Duodenal mucosa (tissue), 2 donors: ENCODE measurements around the gene DOCK4.

Experiments
- H3K27ac ChIP-seq: one replicate; pipeline ENCODE4 v1.7.0; 2013; ENCODE audit warnings: low read depth, low read length
- H3K27me3 ChIP-seq, 2 donors: one replicate each; pipeline ENCODE4 v1.7.0; 2013; ENCODE audit warnings: low read length in 2 of 2, control low read depth in 1 of 2; ENCODE audit not compliant: insufficient read depth in 2 of 2, control insufficient read depth in 1 of 2
- H3K36me3 ChIP-seq, 2 donors: one replicate each; pipeline ENCODE4 v1.7.0; 2013; ENCODE audit warnings: low read length in 2 of 2, control low read depth in 1 of 2; ENCODE audit not compliant: insufficient read depth in 2 of 2, control insufficient read depth in 1 of 2
- H3K4me1 ChIP-seq, 2 donors: one replicate each; pipeline ENCODE4 v1.7.0; 2013; ENCODE audit warnings: low read length in 2 of 2, control low read depth in 1 of 2; ENCODE audit not compliant: insufficient read depth in 2 of 2, control insufficient read depth in 1 of 2
- H3K4me3 ChIP-seq, 2 donors: one replicate each; pipeline ENCODE4 v1.7.0; 2013; ENCODE audit warnings: low read length in 2 of 2, low read depth in 1 of 2
- H3K9ac ChIP-seq, 2 donors: one replicate each; pipeline ENCODE4 v1.7.0; 2013; ENCODE audit warnings: low read length in 2 of 2, low read depth in 1 of 2
- H3K9me3 ChIP-seq, 2 donors: one replicate each; pipeline ENCODE4 v1.7.0; 2013; ENCODE audit warnings: low read length in 2 of 2, control low read depth in 1 of 2; ENCODE audit not compliant: control insufficient read depth in 1 of 2

The DOCK4 gene

GRCh38 chr7:112182749-112183148, 23.4 kb downstream of the DOCK4 start:
- Histone ChIP-seq H3K27me3 (no peaks in the 10 kb centered on the region), H3K9me3 (no peaks in the 10 kb centered on the region), H3K4me1 (no peaks in the 10 kb centered on the region), H3K9ac (no peak overlapping the region), H3K4me3 (no peak overlapping the region), H3K36me3 (no peaks in the 10 kb centered on the region), H3K27ac (no peak overlapping the region)

DNA sequence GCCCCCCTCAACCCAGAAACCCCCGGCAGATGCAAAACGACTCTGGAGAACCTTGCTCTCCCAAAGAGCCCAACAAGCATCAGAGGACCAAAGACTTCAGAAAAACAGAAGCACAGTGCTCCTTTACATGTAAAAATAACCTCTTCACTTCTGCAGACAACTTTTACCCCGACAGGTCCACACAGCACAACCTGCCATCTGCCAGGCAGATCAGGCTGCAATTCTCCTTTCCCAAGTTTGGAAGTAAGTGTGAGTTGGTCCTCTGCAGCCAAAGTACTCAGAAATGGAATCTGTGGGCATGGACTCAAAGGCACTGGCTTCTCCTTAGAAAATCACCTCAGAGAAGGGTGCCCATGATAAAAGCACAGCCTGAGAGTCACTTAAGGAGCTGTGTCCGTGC, 26.0 kb downstream of the DOCK4 start:
- Histone ChIP-seq H3K4me3 (no peak overlapping the region), H3K4me1 (no peaks in the 10 kb centered on the region), H3K36me3 (no peaks in the 10 kb centered on the region), H3K27ac (no peak overlapping the region), H3K9ac (no peak overlapping the region), H3K9me3 (no peaks in the 10 kb centered on the region), H3K27me3 (no peaks in the 10 kb centered on the region)

DNA sequence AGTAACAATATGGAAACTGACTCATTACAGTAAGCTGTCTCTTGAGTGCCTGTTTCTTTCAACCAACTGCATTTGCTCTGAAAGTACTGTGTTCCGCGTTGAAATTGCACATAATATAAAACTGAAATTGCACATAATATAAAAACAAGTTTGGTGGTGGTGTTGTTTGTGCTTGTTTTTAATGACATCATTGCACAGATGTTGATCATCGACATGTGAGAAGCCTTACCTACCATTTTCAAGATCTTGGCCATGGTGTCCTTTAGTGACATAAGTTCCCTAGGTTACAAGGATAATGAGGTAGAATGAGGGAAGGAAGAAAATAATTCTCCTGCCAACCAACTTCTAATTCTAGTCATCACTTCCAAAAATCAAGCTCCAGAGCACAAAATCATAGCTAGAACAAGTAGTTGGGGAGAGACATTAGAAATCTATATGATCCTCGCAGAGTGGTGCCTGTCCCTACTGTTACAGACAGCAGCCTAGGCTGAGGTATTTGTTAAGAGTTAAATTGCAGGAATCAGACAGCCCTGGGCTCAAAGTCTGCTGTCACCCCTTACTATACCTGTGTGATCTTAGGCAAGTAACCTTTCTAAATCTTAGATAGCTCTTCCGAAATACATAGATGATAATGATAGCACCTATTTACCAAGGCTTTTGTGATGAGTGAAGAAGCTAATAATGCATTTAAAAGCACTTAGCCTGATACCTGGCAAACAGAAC, 29.3 kb downstream of the DOCK4 start:
- H3K4me1 ChIP-seq, result no peaks in the 10 kb centered on the region
- H3K4me3 ChIP-seq, result no peak overlapping the region
- no peak overlapping the region for H3K27ac ChIP-seq
- H3K27me3 ChIP-seq, result no peaks in the 10 kb centered on the region
- H3K9ac ChIP-seq, result no peak overlapping the region
- H3K9me3 ChIP-seq, result no peaks in the 10 kb centered on the region
- no peaks in the 10 kb centered on the region for H3K36me3 ChIP-seq

GRCh38 chr7:112176241-112176640, 30.0 kb downstream of the DOCK4 start:
- H3K4me1 ChIP-seq, result no peaks in the 10 kb centered on the region
- no peak overlapping the region for H3K9ac ChIP-seq
- no peaks in the 10 kb centered on the region for H3K36me3 ChIP-seq
- no peaks in the 10 kb centered on the region for H3K27me3 ChIP-seq
- H3K9me3 ChIP-seq, result no peaks in the 10 kb centered on the region
- no peak overlapping the region for H3K27ac ChIP-seq
- H3K4me3 ChIP-seq, result no peak overlapping the region

GRCh38 chr7:112174192-112174591, 32.0 kb downstream of the DOCK4 start:
- H3K27ac ChIP-seq, result no peak overlapping the region
- H3K27me3 ChIP-seq, result no peaks in the 10 kb centered on the region
- no peak overlapping the region for H3K4me3 ChIP-seq
- H3K9me3 ChIP-seq, result no peaks in the 10 kb centered on the region
- no peaks in the 10 kb centered on the region for H3K36me3 ChIP-seq
- H3K4me1 ChIP-seq, result no peaks in the 10 kb centered on the region
- no peak overlapping the region for H3K9ac ChIP-seq

DNA sequence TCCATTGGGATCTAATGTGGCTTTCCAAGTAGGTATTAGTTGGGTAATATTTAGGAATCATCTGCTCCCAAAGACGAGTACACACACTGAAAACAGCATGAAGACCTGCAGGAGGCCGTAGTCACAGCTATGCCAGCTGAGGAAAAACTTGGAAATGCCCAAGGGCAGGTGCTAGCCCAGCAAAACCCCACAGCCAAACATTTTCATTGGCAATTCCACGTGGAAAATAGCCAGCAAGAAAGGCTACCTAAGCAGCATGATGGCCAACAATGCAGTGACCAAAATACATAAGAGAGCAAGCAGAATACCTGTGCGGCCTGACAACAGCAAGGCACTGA, 32.7 kb downstream of the DOCK4 start:
- no peaks in the 10 kb centered on the region for H3K36me3 ChIP-seq
- H3K9me3 ChIP-seq, result no peaks in the 10 kb centered on the region
- H3K4me1 ChIP-seq, result no peaks in the 10 kb centered on the region
- H3K27me3 ChIP-seq, result no peaks in the 10 kb centered on the region
- H3K4me3 ChIP-seq, result no peak overlapping the region
- H3K27ac ChIP-seq, result no peak overlapping the region
- no peak overlapping the region for H3K9ac ChIP-seq

DNA sequence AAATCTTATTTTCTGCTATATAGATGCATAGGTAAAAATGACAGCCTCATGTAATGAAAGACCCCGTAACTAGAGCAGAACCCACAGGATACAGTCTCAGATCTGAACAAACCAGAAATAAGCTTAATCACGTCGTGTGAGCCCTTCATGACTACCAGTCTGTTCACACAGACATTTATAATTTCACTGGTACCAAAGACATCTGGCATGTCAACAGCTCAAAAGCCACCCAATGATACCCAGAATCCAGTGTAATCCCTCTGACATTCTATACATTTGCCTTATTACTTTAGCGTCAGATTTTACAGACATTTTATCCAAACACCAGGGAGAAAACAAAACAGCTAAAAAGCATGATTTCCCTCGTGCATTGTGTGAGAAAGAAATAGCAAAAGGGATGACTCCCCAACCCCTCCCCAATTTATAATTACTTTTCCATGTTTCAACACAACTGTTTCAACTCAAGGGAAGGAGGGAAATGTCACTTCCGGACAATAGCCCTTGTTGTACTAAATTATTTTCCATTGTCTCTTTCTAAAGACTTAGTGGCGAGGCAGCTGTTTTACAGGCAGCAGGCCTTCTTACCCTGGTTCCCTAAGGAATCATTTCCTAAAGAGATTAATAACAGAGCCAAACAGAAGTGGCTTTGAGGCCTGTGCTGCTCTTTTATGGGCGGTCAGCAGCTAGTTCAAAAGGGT, 33.2 kb downstream of the DOCK4 start:
- H3K9ac ChIP-seq, result no peak overlapping the region
- H3K27me3 ChIP-seq, result no peaks in the 10 kb centered on the region
- H3K9me3 ChIP-seq, result no peaks in the 10 kb centered on the region
- no peaks in the 10 kb centered on the region for H3K36me3 ChIP-seq
- H3K27ac ChIP-seq, result no peak overlapping the region
- no peak overlapping the region for H3K4me3 ChIP-seq
- no peaks in the 10 kb centered on the region for H3K4me1 ChIP-seq

- no peaks in the 10 kb centered on the region for H3K9me3 ChIP-seq
- H3K9ac ChIP-seq, result no peak overlapping the region
- no peak overlapping the region for H3K27ac ChIP-seq
- no peak overlapping the region for H3K4me3 ChIP-seq
- H3K27me3 ChIP-seq, result no peaks in the 10 kb centered on the region
- no peaks in the 10 kb centered on the region for H3K36me3 ChIP-seq
- H3K4me1 ChIP-seq, result no peaks in the 10 kb centered on the region
Measured at GRCh38 chr7:112171673-112172072, 34.5 kb downstream of the DOCK4 start.

DNA sequence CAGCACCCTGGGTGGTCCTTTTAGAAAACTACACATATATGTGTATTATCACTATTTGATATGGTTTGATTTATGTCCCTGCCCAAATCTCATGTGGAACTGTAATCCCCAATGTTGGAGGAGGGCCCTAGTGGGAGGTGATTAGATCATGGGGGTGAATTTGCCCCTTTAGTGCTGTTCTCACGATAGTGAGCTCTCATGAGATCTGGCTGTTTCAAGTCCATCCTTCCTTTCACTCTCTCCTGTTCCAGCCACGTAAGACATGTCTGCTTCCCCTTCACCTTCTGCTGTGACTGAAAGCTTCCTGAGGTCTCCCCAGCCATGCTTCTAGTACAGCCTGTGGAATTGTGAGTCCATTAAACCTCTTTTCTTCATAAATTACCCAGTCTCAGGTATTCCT, 37.3 kb downstream of the DOCK4 start:
- H3K9ac ChIP-seq, result no peak overlapping the region
- H3K4me1 ChIP-seq, result no peaks in the 10 kb centered on the region
- no peaks in the 10 kb centered on the region for H3K9me3 ChIP-seq
- H3K36me3 ChIP-seq, result no peaks in the 10 kb centered on the region
- H3K4me3 ChIP-seq, result no peak overlapping the region
- no peaks in the 10 kb centered on the region for H3K27me3 ChIP-seq
- H3K27ac ChIP-seq, result no peak overlapping the region

DNA sequence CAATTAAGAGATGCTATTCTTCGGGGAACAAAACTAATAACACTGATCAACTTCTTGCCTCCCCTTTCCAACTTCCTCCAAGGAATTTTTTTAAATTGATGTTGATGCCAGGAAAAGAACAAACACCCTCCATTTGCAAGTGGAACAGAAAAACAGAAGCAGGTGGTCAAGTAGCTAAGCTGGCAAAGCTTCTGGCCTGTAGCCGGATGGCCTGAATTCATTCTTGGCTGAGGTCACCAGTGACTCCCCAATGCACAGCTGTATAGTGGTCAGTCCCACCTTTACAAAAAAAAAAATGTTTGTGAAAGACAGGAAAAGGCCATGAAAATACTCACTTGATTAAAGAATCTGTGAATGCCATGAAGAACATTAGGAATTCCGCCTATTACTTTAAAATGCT, 39.1 kb downstream of the DOCK4 start:
- Histone ChIP-seq H3K4me3 (no peak overlapping the region), H3K27ac (no peak overlapping the region), H3K27me3 (no peaks in the 10 kb centered on the region), H3K4me1 (peaks cover 0 to 6% of the 10 kb centered on the region in 2 donors), H3K9ac (no peak overlapping the region), H3K36me3 (no peaks in the 10 kb centered on the region), H3K9me3 (no peaks in the 10 kb centered on the region)
